CMK (cell line): ENCODE data around the gene PWWP3B.
"Not testable (repeated sequence)": the region's sequence is repeated elsewhere in the genome, so short reads cannot be mapped to it uniquely, and the experiment has no call there.

Source experiments
- DNase-seq: peaks from one replicate; pipeline ENCODE4 v3.0.0-alpha.2; 2010; ENCODE audit warnings: low read depth

The PWWP3B gene

DNA sequence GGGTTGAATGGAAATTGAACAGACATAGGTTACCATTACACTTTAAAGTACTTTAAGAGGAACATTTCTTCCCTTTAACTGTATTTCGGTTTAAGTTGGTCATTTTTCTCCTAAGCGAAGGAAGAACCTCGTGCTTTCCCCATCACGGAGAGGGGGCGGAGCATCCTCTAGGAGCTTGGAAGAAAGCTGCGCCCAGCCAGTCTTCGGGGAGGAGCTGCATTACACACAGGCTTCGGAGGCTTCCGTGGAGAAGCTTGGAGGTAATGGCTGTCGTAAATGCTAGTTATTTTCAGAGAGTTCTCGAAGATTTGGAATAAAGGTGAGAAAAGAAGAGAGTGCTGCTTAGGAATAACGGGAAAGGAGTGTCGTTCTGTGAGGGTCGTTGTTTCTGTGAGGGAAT, at the start of gene PWWP3B:
Gene PWWP3B (plus strand): TSS at position 199 of the 400 bp plus-strand sequence. CDS start 37,128 bp downstream, outside the sequence.
- no peak for DNase-seq

DNA sequence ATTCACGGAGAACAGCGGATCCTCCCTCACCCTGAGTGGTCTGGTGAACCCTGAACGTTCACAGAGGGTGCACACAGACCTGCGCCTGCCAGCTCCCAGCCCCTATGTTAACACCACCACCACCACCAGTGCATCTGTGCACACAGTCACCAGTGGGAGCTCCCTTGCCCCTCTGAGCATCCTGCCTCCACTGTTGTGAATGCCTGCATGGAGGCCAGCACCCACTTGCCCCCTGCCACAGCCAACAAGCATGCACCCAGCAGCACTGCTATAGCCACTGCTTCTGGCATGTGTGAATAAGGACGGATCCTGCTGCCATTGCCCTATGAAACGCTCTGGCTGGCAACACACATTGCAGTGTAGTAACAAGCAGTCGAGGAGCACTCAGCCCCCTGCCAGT, 29.1 kb upstream of the PWWP3B start:
- no peak for DNase-seq

DNA sequence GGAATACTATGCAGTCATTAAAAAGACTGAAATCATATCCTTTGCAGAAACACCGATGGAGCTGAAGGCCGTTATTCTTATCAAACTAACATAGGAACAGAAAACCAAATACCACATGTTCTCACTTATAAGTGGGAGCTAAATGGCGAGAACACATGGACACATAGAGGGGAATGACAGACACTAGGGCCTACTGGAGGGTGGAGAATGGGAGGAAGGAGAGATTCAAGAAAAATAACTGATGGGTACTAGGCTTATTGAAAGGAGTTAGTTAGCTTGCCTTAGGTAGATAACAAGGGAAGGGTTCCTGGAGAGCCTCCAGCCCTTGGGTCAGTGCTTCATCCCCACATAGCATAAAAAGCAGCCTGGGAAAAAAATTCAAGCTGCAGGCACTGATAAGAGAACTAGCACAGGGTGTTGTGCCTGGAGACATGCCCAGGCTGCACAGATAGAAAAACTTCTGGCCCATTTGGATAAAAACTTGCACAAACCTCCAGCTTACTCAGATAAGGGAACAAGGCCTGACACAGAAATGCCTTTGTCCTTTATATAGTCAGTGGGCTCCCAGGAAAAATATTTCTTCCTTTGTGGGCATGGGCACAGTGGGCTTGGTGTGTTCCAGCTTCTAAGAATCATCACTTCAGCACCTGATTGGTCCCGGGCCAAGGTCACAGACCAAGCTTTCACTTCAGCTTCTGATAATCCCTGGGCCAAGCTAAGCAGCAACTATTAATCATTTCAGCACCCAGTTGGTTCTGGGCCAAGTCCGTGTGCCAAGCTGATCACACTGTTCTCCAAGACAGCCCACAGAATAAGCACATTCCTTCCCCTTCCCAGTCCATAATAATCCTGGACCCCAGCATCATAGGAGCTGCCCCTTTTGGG, 23.1 kb upstream of the PWWP3B start:
- no peak for DNase-seq

DNA sequence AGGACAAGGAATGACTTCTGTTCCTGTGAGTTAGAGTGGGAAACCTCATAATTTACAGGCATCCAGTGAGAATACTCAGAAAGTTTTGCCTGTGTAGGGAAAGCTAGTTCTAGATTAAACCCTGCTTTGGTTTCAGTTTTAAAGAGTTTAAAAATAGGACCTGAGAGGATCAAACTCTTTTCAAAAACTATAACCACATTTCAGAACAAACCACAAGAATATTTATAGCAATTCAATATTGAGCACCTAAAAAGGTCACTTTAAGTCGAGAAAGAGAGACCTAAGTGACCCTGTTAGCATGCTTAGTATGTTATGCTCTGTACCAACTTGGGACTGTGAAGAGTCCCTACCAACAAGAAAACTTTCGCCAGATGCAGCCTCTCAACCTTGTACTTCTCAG, 17.4 kb upstream of the PWWP3B start:
- DNase-seq: no peak

DNA sequence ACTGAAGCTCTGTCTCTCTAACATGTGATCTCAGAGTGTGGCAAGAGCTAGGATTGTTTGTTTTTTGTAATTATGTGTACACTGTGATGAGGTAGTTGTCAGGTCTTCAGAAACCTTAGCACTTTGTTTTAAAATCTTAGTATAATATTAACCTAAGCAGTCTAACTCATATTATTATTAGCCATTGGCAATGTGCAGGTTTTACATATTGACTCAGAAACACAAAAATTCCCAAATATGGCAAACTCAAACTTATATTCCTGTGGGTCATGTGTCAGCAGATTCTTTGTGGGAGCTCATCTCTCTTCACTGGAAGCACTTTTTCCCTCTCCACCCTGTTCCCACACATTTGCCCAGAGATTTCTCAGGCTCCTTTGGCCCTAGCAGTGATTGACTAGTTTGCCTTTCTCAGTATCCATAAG, 8.2 kb upstream of the PWWP3B start:
- DNase-seq: no peak

DNA sequence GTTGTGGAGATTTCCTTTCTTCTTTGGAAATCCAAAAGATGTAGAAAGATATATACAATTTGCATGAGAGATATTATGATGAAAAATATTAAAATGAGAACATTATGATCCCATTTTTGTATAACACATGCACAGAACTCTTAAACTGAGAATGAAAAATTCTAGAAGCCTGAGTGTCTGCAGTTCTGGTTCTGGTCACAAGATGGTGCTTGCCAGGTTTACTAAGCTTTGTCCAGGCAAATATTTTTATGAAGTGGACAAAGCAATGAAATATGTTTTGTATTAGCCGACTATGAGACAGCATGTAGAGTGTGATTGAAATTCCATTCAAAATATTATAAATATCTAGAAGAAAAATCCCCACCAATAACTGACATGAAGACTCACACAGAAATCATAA, 2.2 kb downstream of the PWWP3B start:
- DNase-seq: no peak

DNA sequence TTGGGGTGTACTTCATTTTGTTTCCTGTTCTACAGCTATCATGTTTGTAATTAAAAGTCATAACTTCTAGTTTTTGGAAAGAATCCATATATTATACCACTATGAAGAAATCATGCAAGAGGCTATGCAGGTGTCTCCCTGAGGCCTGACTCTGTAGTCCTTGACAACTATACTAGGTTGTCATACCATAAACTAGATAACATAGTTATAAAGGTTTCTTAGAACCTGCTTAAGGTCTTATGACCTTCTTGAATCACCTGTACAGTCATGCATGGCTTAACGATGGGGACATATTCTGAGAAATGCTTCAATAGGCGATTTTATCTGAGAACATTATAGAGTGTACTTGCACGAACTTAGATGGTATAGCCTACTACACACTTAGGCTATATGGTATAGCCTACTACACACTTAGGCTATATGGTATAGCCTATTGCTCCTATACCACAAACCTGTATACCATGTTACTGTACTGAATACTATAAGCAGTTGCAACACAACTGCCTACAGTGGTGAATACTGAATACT, 3.3 kb downstream of the PWWP3B start:
- DNase-seq: no peak

DNA sequence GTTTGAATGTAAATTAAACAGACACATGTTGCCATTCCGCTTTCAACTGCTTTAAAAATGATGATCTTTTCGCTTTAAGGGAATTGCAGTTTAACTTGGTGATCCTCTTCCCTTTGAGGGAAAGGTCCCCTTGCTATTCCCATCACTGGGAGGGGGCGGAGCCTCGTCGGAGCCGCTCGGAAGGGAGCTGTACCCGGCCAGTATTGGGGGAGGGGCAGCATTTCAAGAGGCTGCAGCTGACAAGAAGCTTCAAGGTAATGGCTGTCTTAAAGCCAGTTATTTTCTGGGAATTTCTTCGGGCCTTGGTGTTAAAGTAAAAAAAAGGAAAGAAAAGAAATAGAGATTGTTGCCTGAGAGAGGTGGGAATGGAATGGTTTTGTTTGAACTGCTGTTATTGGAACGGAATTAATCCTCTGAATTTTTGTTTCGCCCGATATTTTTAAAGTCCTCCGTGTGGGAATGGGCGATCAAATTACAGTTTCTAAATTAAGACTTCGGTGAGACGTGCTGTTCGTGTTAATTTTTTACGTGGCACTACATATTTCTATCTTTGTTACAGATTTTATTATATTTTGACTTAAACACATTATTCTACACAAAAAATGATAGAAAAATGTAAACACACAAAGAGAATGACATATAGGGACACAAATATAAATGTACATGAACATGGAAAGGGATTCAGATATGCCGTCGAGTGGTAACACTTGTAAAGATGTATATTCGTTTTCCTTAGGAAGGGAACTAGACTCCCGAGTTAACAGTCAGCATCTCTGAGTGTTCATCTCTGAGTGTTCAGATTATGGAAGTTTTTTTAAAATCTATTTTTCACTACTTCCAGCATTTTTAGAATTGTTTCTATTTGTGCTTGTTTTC, 9.2 kb downstream of the PWWP3B start:
- DNase-seq: no peak

DNA sequence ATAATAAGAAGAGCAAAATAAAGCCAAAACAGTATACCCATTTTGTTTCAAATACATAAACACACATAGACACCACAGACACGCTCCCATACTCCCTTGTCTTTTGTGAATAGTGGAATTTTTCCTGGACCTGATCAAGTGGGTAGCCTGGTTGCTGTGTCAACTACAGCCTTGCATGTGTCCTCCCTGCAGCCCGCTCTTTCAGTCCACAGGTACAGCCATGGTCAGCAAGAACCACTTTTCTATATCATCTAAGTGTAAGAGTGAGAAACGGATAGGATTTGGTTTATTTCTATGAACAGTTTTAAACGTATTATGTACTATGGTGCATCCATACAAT, 9.8 kb downstream of the PWWP3B start:
- no peak for DNase-seq

DNA sequence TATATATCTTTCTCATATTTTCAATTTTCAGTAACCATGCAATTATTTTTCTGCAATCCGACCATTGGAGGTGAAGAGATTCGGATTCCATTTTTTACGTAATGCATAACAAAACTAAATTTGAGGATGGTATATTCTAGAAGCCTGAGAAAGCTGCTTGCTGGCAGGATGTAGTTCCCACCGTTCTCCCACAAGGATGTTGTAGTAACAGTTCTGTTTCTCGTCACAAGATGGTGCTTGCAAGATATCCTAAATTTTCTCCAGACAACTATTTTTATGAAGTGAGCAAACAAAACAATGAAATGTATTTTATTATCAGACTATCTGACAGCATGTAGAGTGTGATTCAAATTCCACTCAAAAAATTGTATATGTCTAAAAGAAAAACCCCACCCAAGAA, 10.7 kb downstream of the PWWP3B start:
- DNase-seq: no peak

DNA sequence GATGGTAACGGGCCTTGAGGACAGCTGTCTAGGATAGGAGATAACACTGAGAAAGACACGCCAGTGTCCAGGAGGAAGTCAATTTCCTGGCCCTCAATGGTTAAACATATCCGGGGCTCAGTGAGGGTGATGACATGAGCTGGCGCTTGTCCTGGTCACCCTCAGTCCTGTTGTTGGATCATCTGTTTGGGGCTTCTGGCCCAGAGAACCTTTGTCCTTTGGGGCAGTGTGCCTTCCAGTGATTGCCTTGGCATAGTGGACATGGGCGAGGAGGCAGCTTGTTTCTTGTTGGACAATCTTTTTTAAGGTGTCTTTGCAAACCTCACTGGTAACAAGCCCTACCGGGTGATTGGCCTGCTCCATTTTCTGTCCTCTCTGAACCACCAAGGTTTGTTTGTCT, 15.6 kb downstream of the PWWP3B start:
- DNase-seq: not testable (repeated sequence)

DNA sequence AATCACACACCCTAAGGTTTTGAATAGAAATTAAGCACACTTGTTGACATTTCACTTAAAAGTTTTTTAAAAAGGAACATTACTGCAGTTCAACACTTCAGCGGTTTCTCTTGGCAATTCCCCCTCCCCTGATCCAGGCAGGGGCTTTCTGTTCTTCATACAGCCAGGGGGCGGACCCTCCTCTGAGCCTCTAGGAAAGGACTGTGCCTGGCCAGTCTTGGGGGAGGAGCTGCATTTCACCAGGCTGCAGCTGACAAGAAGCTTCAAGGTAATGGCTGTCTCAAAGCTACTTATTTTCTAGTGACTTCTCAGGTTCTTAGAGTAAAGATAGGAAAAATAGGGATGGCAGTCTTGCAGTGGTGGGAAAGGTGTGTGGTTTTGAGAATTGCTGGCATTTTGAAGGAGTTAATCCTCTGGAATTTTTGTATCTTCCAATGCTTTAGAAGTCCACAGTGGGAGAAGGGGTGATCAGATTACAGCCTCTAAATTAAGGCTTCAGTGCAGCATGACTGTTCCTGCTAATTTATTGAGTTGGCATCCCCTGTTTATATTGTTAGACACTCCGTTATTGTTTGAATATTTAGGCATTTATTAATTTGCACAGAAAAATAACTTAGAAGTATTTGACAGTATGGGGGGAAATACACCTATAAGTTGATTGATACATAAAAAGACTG, 33.5 kb downstream of the PWWP3B start:
- no peak for DNase-seq

DNA sequence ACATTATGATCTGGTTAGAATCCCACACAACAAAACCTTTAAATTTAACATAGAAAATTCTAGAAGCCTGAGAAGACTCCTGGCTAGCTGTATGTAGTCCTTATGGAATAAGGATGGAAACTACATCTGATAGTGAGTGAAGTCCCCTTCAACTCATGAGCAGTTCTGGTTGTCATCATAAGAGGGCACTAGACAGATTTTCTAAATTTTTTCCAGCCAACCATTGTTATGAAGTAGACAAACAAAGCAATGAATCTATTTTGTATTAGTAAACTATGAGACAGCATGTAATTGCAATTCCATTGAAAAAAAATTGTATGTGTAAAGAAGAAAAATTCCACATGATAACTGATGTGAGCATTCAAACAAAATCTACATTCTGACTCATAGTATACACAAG, 35.2 kb downstream of the PWWP3B start:
- no peak for DNase-seq

DNA sequence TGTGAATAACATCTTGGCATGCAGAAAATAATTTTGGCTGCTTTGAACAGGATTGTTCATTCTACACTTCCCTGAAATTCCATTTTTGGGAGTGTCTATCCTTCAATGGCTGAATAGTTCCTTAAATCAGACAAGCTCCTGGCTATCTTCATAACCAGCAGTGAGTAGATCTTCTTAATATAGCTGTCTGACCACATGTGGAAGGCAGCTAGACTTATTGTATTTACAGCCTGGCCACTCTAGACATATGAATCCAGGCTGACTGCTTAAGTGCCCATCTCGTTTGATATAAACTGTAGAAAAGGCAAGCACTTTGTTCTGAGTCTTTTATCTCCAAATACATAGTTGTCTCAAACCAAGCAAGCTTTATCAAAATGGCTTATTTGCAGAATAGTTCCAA, 40.0 kb downstream of the PWWP3B start:
- no peak for DNase-seq
